Erythroblast (primary cell): ENCODE results near the gene SELENOT.
"Not testable (repeated sequence)": the region's sequence is repeated elsewhere in the genome, so short reads cannot be mapped to it uniquely, and the experiment has no call there.

Experiments used
- DNase-seq, 2 experiments: peaks; one replicate each; lab custom pipeline; 2025; lab: John Stamatoyannopoulos, UW
- GATA1 ChIP-seq: IDR thresholded peaks from 2 replicates; pipeline ENCODE4 v1.6.1; 2011; ENCODE audit warnings: low read depth, mild to moderate bottlenecking, control low read depth, low read length, moderate library complexity
- POLR2A ChIP-seq: IDR thresholded peaks from 2 replicates; pipeline ENCODE4 v1.6.1; 2011; ENCODE audit warnings: mild to moderate bottlenecking, low read length

The SELENOT gene

DNA sequence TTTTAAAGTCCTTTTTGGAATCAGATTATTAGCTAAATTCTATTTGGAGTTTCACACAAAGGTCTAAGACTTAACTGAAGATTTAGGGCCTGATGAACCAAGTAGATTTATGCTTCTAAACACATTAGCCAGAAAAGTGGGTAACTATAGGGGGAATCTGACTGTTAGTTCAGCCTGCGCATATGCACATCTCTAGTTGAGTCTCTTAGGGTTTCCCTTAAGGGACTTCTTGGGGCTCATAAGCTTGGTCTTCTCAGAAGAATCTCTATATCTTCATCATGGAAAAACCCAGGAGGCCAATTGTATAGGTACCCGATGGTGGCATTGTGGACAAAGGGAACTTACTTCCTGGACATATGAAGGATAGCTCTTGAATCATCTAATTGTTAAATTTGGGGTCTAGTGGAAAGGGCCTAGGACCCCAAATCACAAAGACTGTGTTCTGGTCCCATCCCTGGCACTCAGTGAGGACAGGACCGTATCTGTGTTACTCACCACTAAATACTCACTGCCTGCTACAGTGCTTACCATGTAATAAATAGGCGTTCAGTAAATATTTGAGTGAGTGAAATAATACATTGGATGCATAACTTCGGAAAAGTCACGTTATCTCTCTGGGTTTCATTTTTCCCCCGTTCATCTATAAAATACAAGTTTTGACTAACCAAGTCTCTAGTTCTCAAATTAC is 17.0 kb downstream of the SELENOT start:
- no peak for DNase-seq
- TF ChIP-seq GATA1 (no peak), POLR2A (no peak)

GRCh38 chr3:150622955-150623354 is 19.8 kb downstream of the SELENOT start:
- not testable (repeated sequence) for DNase-seq

GRCh38 chr3:150623945-150624344 is 20.8 kb downstream of the SELENOT start:
- DNase-seq, result no peak
- no peak for TF ChIP-seq POLR2A
- TF ChIP-seq GATA1, result no peak

DNA sequence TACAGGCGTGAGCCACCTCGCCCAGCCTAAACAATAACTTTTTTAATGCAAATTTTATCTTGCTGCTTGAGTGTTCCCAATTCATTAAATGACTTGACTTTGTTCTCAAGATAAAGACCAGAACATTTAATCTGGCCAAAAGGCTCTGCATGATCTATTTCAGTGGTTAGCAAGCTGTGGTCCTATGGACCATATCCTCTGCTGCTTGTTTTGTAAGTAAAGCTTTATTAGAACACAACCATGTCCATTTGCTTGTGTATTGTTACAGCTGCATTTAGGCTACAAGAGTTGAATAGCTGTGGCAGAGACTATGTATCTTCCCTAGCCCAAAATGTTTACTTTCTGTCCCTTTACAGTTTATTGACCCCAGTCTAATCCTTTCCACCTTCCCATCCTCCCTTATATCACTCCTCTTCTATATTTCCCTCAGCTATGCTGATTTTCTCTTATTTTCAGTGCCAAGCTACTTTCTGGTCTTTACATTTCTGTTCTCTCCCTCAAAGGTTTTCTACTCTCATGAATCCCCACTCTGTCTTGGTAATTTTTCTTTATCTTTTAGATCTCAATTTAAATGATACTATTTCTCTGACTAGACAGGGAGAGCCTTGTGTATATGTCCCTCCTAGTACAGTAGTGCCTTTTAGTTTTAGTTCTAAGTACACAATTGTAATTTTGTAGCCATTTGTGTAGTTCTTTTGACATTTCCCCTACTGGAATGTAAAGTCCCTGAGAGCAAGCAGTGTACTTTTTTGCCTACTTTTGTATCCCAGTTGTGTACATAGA is 23.2 kb downstream of the SELENOT start:
- TF ChIP-seq GATA1 (no peak), POLR2A (no peak)
- no peak for DNase-seq

DNA sequence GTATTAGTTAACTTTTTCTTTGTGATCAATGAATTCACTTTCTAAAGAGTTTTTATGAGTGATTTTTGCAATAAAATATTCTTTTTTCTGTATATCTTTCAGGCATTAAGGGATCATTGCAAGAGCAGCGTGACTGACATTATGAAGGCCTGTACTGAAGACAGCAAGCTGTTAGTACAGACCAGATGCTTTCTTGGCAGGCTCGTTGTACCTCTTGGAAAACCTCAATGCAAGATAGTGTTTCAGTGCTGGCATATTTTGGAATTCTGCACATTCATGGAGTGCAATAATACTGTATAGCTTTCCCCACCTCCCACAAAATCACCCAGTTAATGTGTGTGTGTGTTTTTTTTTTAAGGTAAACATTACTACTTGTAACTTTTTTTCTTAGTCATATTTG is 24.4 kb downstream of the SELENOT start:
- DNase-seq, result no peak
- TF ChIP-seq GATA1 (no peak), POLR2A (no peak)

- no peak for TF ChIP-seq POLR2A
- no peak for TF ChIP-seq GATA1
- peak; percentile 38 to 67 for DNase-seq
Measured at GRCh38 chr3:150631515-150632221, 28.5 kb downstream of the SELENOT start.

DNA sequence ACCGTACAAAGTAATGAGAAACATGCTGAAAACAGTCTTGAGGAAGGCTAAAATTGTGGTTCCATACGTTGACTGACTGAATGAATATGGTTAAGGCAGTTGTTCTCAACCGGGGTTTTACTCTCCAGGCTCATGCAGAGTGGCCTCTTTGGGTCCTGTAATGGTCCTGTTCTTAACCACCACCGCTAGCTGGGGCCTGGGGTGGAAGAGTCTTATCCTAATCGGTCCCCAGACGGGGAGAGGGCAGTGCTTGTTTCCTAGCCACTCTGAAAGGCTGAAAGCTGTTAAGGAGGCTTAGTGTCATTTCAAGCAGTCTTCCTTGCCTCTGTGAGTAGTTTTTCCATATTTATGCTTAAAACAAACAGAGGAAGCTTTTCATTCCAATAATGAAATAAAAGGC is 32.0 kb downstream of the SELENOT start:
- no peak for TF ChIP-seq GATA1
- no peak for TF ChIP-seq POLR2A
- DNase-seq, result no peak

- no peak for DNase-seq
- TF ChIP-seq GATA1 (no peak), POLR2A (no peak)
Measured at GRCh38 chr3:150635526-150635925, 32.4 kb downstream of the SELENOT start.

DNA sequence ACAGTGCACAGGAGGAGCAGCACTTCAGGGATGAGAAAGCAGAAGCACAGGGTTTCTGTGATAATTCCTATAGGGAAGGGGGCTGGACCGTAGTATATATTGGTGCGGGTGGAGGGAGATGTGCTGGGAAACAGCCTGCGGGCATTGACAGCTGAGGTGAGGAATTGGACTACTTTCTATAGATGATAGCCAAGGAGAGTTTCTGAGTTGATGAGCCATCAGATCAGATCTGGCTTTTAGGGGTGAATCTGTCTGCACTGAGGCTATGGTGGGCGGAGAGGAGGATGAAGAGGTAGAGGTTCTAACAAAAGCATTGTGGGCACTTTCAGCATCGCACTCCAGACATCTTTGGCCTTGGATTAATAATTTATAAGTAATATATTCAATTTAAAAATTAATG is 33.1 kb downstream of the SELENOT start:
- no peak for DNase-seq
- TF ChIP-seq GATA1, result no peak

GRCh38 chr3:150639262-150639661 is 36.1 kb downstream of the SELENOT start:
- TF ChIP-seq POLR2A, result no peak
- no peak for TF ChIP-seq GATA1
- no peak for DNase-seq

- DNase-seq, result no peak
- TF ChIP-seq POLR2A, result no peak
- TF ChIP-seq GATA1, result no peak
Measured at GRCh38 chr3:150640256-150640655, 37.1 kb downstream of the SELENOT start.

DNA sequence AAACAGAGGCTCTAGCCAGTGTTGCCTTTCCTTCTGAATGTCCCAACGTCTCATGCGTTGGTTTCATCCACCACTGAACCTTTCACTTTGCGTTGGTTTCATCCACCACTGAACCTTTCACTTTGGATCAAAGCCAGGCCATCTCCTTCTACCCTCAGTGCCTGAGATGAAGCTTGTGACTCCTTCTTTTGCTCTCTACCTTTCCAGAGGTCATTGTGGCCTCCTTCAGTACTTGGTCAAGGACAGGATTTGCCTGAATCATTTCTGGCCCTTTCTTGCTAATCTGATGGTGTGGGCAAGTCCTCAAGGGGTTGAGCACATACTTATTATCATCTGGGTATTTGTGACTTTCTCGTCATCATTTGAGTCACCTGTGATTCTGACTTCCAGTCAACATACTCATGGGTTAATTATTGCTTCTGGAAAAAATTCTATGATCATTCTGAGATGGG is 50.0 kb downstream of the SELENOT start:
- TF ChIP-seq GATA1 (no peak), POLR2A (no peak)
- DNase-seq, result no peak

GRCh38 chr3:150656316-150656715 is 53.2 kb downstream of the SELENOT start:
- TF ChIP-seq POLR2A, result no peak
- TF ChIP-seq GATA1, result no peak
- no peak for DNase-seq
